T-helper 1 cell (primary cell): Measurements from ENCODE around the gene CHTF18.

Experiments
- DNase-seq, 5 donors: peaks; one replicate each; pipeline ENCODE4 v3.0.0-alpha.2; 2012 to 2020

Gene CHTF18

GRCh38 chr16:760545-761343 lies 27.7 kb upstream of the CHTF18 start, which contains the start of gene MSLN:
MSLN (plus strand) TSS chr16:760734; CDS start chr16:762681, 1,947 bp downstream.
- no peak for DNase-seq

GRCh38 chr16:761625-762513 lies 26.6 kb upstream of the CHTF18 start:
- DNase-seq = peak in 1 of 5 donors; percentile 11

GRCh38 chr16:762595-763268 lies 25.7 kb upstream of the CHTF18 start:
- DNase-seq = no peak

GRCh38 chr16:763369-764183 lies 24.8 kb upstream of the CHTF18 start:
- no peak for DNase-seq

- DNase-seq = peak in 1 of 5 donors; percentile 11
These were observed 24.2 kb upstream of the CHTF18 start for GRCh38 chr16:764184-764750.

GRCh38 chr16:764848-765487 lies 23.5 kb upstream of the CHTF18 start:
- no peak for DNase-seq

GRCh38 chr16:765488-765865 lies 22.9 kb upstream of the CHTF18 start:
- no peak for DNase-seq

- DNase-seq = no peak
These were observed 22.2 kb upstream of the CHTF18 start for GRCh38 chr16:766008-766819.

- DNase-seq = peak in 1 of 5 donors; percentile 11
These were observed 21.4 kb upstream of the CHTF18 start for GRCh38 chr16:766820-767640.

- DNase-seq = no peak
These were observed 20.6 kb upstream of the CHTF18 start for GRCh38 chr16:767743-768235.

- DNase-seq = no peak
These were observed 20.0 kb upstream of the CHTF18 start for GRCh38 chr16:768428-768827.

- no peak for DNase-seq
These were observed 19.1 kb upstream of the CHTF18 start for GRCh38 chr16:769184-769784.

GRCh38 chr16:769934-770333 lies 18.5 kb upstream of the CHTF18 start:
- no peak for DNase-seq

- no peak for DNase-seq
These were observed 18.0 kb upstream of the CHTF18 start for GRCh38 chr16:770411-770810.

- DNase-seq = no peak
These were observed 15.5 kb upstream of the CHTF18 start for GRCh38 chr16:772959-773358.

GRCh38 chr16:774086-775001 lies 14.1 kb upstream of the CHTF18 start:
- no peak for DNase-seq

- DNase-seq = no peak
These were observed 13.1 kb upstream of the CHTF18 start for GRCh38 chr16:775236-775796.
